NB4 (cell line): Measurements from ENCODE around the gene RFX8.
A peak's percentile ranks its signal among the peaks of the same experiment; 100 is the strongest.
"Not testable (repeated sequence)": the region's sequence is repeated elsewhere in the genome, so short reads cannot be mapped to it uniquely, and the experiment has no call there.

ENCODE experiments used
- DNase-seq: peaks from one replicate; pipeline ENCODE4 v3.0.0; 2010; ENCODE audit warnings: low read depth
- H3K4me3 ChIP-seq: one replicate; pipeline ENCODE4 v1.5.1; 2011; ENCODE audit warnings: mild to moderate bottlenecking, low read depth, low read length, moderate library complexity
- CTCF ChIP-seq: IDR thresholded peaks from one replicate; pipeline ENCODE4 v1.5.1; 2012; ENCODE audit warnings: low read depth, low read length
- MYC ChIP-seq: IDR thresholded peaks from 2 replicates; pipeline ENCODE4 v1.6.1; 2011; ENCODE audit warnings: low read depth, low read length
- POLR2A ChIP-seq: IDR thresholded peaks from 2 replicates; pipeline ENCODE4 v1.6.1; 2011; ENCODE audit warnings: mild to moderate bottlenecking; ENCODE audit not compliant: insufficient read length; ENCODE audit errors: extremely low read depth
- TF ChIP-seq, protein P1 (sequence below): IDR thresholded peaks from 2 replicates; pipeline ENCODE4 v1.6.1; 2011; ENCODE audit warnings: low read depth, low read length

RFX8 gene

DNA sequence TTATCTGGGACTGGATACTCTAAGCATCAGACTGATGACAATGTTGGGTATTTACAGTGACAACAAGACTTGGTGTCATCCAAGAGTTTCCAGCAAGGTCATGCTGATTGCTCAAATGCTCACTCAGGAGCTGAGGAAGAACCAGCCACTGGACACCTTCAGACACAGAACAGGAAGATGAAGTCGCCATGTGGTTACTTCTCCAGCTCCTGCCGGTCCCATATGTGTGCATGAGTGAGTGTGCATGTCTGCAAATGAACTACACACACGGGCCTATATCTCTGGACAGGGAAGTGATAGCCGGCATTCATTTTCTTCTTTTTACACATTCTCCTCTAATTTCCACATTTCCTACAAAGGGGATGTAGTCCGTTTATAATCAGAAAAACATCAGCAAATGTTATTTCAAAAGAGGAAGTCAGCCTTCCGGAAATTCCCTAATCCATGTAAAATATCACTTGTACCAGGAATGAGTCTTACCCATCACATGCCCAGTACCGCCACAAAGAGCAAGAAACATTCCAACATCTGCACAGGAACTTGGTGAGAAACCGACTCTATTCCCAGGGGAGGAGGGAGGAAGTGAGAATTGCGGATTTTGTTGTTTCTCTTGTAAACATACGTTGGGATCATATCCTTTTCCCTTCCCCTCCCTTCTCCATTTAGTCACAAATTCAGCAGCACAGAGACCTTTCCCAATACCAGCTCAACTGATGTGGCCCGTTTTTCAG lies 10.8 kb downstream of the RFX8 start:
- DNase-seq, result peak; percentile 90
- no peak overlapping the region for H3K4me3 ChIP-seq
- TF ChIP-seq CTCF (no peak), MYC (no peak), POLR2A (no peak)
- TF ChIP-seq, protein P1, sequence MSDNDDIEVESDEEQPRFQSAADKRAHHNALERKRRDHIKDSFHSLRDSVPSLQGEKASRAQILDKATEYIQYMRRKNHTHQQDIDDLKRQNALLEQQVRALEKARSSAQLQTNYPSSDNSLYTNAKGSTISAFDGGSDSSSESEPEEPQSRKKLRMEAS, result peak; percentile 60; the same call in 1 of the 2 replicates

- no peak for DNase-seq
- TF ChIP-seq CTCF (no peak), POLR2A (no peak), MYC (no peak)
- TF ChIP-seq, protein P1, result no peak
- no peak overlapping the region for H3K4me3 ChIP-seq
Measured at GRCh38 chr2:101463421-101463820, 11.5 kb downstream of the RFX8 start.

DNA sequence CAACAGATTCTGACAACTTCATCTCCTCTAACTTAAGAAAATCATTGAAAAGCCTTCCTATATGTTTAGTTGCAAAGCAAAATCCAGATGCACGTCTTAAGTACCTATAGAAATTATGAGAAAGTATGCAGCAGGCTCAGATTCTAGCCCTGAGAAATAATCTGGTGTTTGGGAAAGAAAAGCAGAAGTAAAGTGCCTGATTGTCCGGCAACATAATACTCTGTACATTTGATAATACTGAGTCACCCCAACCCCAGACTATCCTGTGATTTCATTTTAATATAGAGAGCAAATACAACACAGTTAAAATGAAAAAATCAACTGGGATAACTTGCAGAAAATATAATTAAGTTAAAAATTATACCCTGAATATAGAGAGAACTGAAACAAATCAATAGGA lies 13.5 kb downstream of the RFX8 start:
- DNase-seq, result peak; percentile 36
- no peak overlapping the region for H3K4me3 ChIP-seq
- TF ChIP-seq POLR2A (no peak), CTCF (no peak), MYC (no peak)
- TF ChIP-seq, protein P1, result no peak

DNA sequence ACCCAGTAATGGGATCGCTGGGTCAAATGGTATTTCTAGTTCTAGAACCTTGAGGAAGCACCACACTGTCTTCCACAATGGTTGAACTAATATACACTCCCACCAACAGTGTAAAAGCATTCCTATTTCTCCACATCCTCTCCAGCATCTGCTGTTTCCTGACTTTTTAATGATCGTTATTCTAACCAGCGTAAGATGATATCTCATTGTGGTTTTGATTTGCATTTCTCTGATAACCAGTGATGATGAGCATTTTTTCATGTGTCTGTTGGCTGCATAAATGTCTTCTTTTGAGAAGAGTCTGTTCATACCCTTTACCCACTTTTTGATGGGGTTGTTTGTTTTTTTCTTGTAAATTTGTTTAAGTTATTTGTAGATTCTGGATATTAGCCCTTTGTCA lies 20.5 kb downstream of the RFX8 start:
- not testable (repeated sequence) for DNase-seq, H3K4me3 ChIP-seq

GRCh38 chr2:101450965-101451364 lies 23.9 kb downstream of the RFX8 start:
- TF ChIP-seq, protein P1, result no peak
- no peak for TF ChIP-seq MYC
- TF ChIP-seq POLR2A, result no peak
- TF ChIP-seq CTCF, result no peak
- no peak overlapping the region for H3K4me3 ChIP-seq
- DNase-seq, result peak; percentile 44

DNA sequence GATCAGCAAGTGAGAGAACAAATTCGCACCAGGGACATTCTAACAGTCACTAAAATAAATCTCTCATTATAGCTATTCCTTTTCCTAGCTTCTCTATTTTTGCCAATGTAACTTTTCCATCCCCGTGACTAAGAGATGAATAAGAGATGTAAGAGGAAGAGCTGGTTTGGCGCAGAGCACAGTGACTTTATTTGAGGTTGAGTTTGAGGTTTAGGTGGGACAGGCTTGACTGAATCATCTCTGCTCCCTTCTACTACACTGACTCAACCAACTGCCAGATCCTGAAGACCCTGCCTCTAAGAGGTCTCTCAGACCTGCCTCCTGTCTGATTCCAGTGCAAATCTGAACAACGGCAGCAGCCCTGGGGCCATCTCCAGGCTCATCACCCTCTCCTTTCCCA lies 28.0 kb downstream of the RFX8 start:
- TF ChIP-seq CTCF (no peak), MYC (no peak), POLR2A (no peak)
- TF ChIP-seq, protein P1, result 0 out of 2 replicates have a peak, but pooled peaks have one; percentile 5
- no peak overlapping the region for H3K4me3 ChIP-seq
- peak; percentile 97 for DNase-seq
